H1 (cell line): ENCODE results near the gene SORBS1. TPM values are rescaled to one million over a fixed set of nuclear protein-coding genes. Genes with fewer than 3 reads are reported as not detected.

Experiments
- CTCF ChIA-PET: fragments of 300-600 bp; sonication (Branson Sonifier 250); formaldehyde crosslinking; loops from one replicate; lab custom pipeline; 2021; ENCODE audit not compliant: partially characterized antibody; lab: Charles Lee
- POLR2A ChIA-PET: fragments of 300-600 bp; sonication (Branson Sonifier 250); formaldehyde crosslinking; loops from one replicate; lab custom pipeline; 2021; ENCODE audit warnings: inconsistent platforms; ENCODE audit not compliant: partially characterized antibody; lab: Charles Lee
- DNase-seq, 2 experiments: peaks; one replicate each; pipeline versions ENCODE4 v3.0.0 to v3.0.0-alpha.2; 2010 to 2022; ENCODE audit warnings: low spot score in 2 of 2, low read depth in 1 of 2, mixed read lengths in 1 of 2
- FAIRE-seq: peaks from 2 replicates; lab custom pipeline; 2011; peaks lifted over from hg19 to GRCh38; lab: Jason Lieb, UNC
- H2AFZ ChIP-seq: 2 replicates; pipeline ENCODE4 v1.8.1; 2012; ENCODE audit warnings: low read length, inconsistent platforms
- H2AK5ac ChIP-seq: 2 replicates; pipeline ENCODE4 v1.6.1; 2013; ENCODE audit warnings: low read depth, low read length
- H2BK120ac ChIP-seq: replicated peaks from 2 replicates; pipeline ENCODE3; 2013; ENCODE audit warnings: low read depth, low read length, inconsistent platforms
- H2BK12ac ChIP-seq: 2 replicates; pipeline ENCODE4 v1.6.1; 2013; ENCODE audit warnings: low read depth, low read length
- H2BK15ac ChIP-seq: 2 replicates; pipeline ENCODE4 v1.6.1; 2013; ENCODE audit warnings: low read length
- H2BK20ac ChIP-seq: 2 replicates; pipeline ENCODE4 v1.6.1; 2013; ENCODE audit warnings: low read length
- H2BK5ac ChIP-seq: 2 replicates; pipeline ENCODE4 v1.6.1; 2013; ENCODE audit warnings: low read depth, low read length
- H3K14ac ChIP-seq: 2 replicates; pipeline ENCODE4 v1.6.1; 2013; ENCODE audit warnings: inconsistent platforms; ENCODE audit not compliant: insufficient read length
- H3K18ac ChIP-seq: 2 replicates; pipeline ENCODE4 v1.6.1; 2013; ENCODE audit warnings: low read length; ENCODE audit errors: extremely low read depth
- H3K23ac ChIP-seq: 2 replicates; pipeline ENCODE4 v1.6.1; 2013; ENCODE audit warnings: inconsistent platforms; ENCODE audit not compliant: insufficient read length
- H3K23me2 ChIP-seq: 2 replicates; pipeline ENCODE4 v1.6.1; 2013; ENCODE audit warnings: low read depth, low read length
- H3K27ac ChIP-seq: 2 replicates; pipeline ENCODE4 v1.6.1; 2011; ENCODE audit warnings: low read depth, low read length, inconsistent platforms
- H3K27me3 ChIP-seq, 4 experiments: replicated peaks in 1 of 4; 1 replicate in 1 of 4; 2 replicates in 3 of 4; pipeline versions ENCODE4 v1.6.1 to v1.8.1; 2011 to 2013; ENCODE audit warnings: low read length in 3 of 4, mild to moderate bottlenecking in 3 of 4, inconsistent platforms in 2 of 4, mixed read lengths in 2 of 4, moderate library complexity in 1 of 4; ENCODE audit not compliant: control insufficient read depth in 3 of 4, insufficient read depth in 3 of 4; ENCODE audit errors: extremely low read depth in 1 of 4
- H3K36me3 ChIP-seq, 4 experiments: 2 replicates each; pipeline versions ENCODE4 v1.6.1 to v1.8.1; 2011 to 2013; ENCODE audit warnings: mild to moderate bottlenecking in 4 of 4, low read length in 3 of 4, moderate library complexity in 2 of 4, control low read depth in 1 of 4, inconsistent platforms in 1 of 4; ENCODE audit not compliant: insufficient read depth in 4 of 4, control insufficient read depth in 2 of 4
- H3K4ac ChIP-seq: replicated peaks from 2 replicates; pipeline ENCODE3; 2013; ENCODE audit warnings: low read length, low read depth, mixed read lengths, inconsistent platforms; ENCODE audit not compliant: insufficient read length
- H3K4me1 ChIP-seq, 4 experiments: replicated peaks in 1 of 4; 1 replicate in 1 of 4; 2 replicates in 3 of 4; pipeline versions ENCODE4 v1.6.1 to v1.8.1; 2011 to 2013; ENCODE audit warnings: low read length in 3 of 4, inconsistent platforms in 2 of 4, mixed read lengths in 1 of 4; ENCODE audit not compliant: insufficient read depth in 4 of 4, control insufficient read depth in 3 of 4
- H3K4me2 ChIP-seq, 2 experiments: 2 replicates each; pipeline versions ENCODE4 v1.6.1 to v1.8.1; 2011 to 2013; ENCODE audit warnings: low read depth in 2 of 2, low read length in 2 of 2, control low read depth in 1 of 2, inconsistent platforms in 1 of 2, mild to moderate bottlenecking in 1 of 2; ENCODE audit not compliant: insufficient read depth in 1 of 2
- H3K4me3 ChIP-seq, 4 experiments: fragments of 200-600, 300-600 bp in 1 of 4; sonication (generic), shearing (Covaris generic), sonication (Bioruptor Twin) in 1 of 4; 2 replicates each; pipeline versions ENCODE4 v1.5.1 to v1.8.1; 2011 to 2016; ENCODE audit warnings: low read length in 4 of 4, low read depth in 3 of 4, control low read depth in 2 of 4, inconsistent platforms in 2 of 4, mild to moderate bottlenecking in 2 of 4, mixed read lengths in 1 of 4, moderate library complexity in 1 of 4; ENCODE audit not compliant: insufficient read depth in 2 of 4; ENCODE audit errors: extremely low read depth in 1 of 4
- H3K56ac ChIP-seq: replicated peaks from 2 replicates; pipeline ENCODE3; 2013; ENCODE audit warnings: low read depth, mild to moderate bottlenecking, mixed read lengths, low read length, inconsistent platforms; ENCODE audit not compliant: insufficient read length
- H3K79me1 ChIP-seq: 2 replicates; pipeline ENCODE4 v1.6.1; 2013; ENCODE audit warnings: low read depth, low read length, control low read depth
- H3K79me2 ChIP-seq, 2 experiments: 2 replicates each; pipeline versions ENCODE4 v1.6.1 to v1.8.1; 2012 to 2013; ENCODE audit warnings: low read length in 2 of 2, mild to moderate bottlenecking in 2 of 2, inconsistent platforms in 1 of 2; ENCODE audit not compliant: insufficient read depth in 2 of 2, control insufficient read depth in 1 of 2
- H3K9ac ChIP-seq, 4 experiments: replicated peaks in 1 of 4; 1 replicate in 1 of 4; 2 replicates in 3 of 4; pipeline versions ENCODE4 v1.6.1 to v1.8.1; 2011 to 2013; ENCODE audit warnings: low read depth in 3 of 4, low read length in 3 of 4, control low read depth in 2 of 4, mild to moderate bottlenecking in 2 of 4, moderate library complexity in 2 of 4, inconsistent platforms in 1 of 4; ENCODE audit errors: extremely low read depth in 1 of 4
- H3K9me3 ChIP-seq, 2 experiments: 2 replicates each; pipeline versions ENCODE4 v1.6.1 to v1.8.1; 2012 to 2013; ENCODE audit warnings: mild to moderate bottlenecking in 2 of 2, moderate library complexity in 2 of 2, control low read depth in 1 of 2, inconsistent platforms in 1 of 2, low read depth in 1 of 2, low read length in 1 of 2, mixed read lengths in 1 of 2; ENCODE audit not compliant: insufficient read depth in 2 of 2
- H4K20me1 ChIP-seq, 2 experiments: replicated peaks in 1 of 2; 2 replicates each; pipeline versions ENCODE3 to v1.8.1; 2011 to 2013; ENCODE audit warnings: inconsistent platforms in 2 of 2, low read length in 2 of 2, mild to moderate bottlenecking in 1 of 2; ENCODE audit not compliant: insufficient read depth in 2 of 2, control insufficient read depth in 1 of 2
- H4K5ac ChIP-seq: 2 replicates; pipeline ENCODE4 v1.6.1; 2013; ENCODE audit warnings: low read length, low read depth, mixed read lengths, inconsistent platforms; ENCODE audit not compliant: insufficient read length
- H4K8ac ChIP-seq: 2 replicates; pipeline ENCODE4 v1.8.0; 2013; ENCODE audit warnings: mild to moderate bottlenecking, moderate library complexity, low read length, inconsistent platforms; ENCODE audit not compliant: insufficient read depth; ENCODE audit errors: extremely low read depth
- H4K91ac ChIP-seq: replicated peaks from 2 replicates; pipeline ENCODE3; 2013; ENCODE audit warnings: low read length, mixed read lengths, inconsistent platforms; ENCODE audit not compliant: insufficient read length
- BCL11A ChIP-seq, 2 experiments: IDR thresholded peaks; one replicate each; pipeline ENCODE4 v1.6.1; 2011; ENCODE audit warnings: low read depth in 2 of 2, low read length in 2 of 2, mild to moderate bottlenecking in 2 of 2
- CHD1 ChIP-seq: IDR thresholded peaks from 2 replicates; pipeline ENCODE4 v1.6.1; 2012; ENCODE audit warnings: low read depth, low read length, improper control_type of control experiment
- CREB1 ChIP-seq: IDR thresholded peaks from 2 replicates; pipeline ENCODE4 v1.6.1; 2012; ENCODE audit warnings: inconsistent platforms
- EGR1 ChIP-seq: IDR thresholded peaks from 2 replicates; pipeline ENCODE4 v1.6.1; 2011; ENCODE audit warnings: low read depth, low read length, borderline replicate concordance
- EP300 ChIP-seq, 2 experiments: IDR thresholded peaks; 1 replicate in 1 of 2; 2 replicates in 1 of 2; pipeline ENCODE4 v1.6.1; 2011 to 2012; ENCODE audit warnings: low read depth in 2 of 2, low read length in 2 of 2, mild to moderate bottlenecking in 2 of 2, borderline replicate concordance in 1 of 2, inconsistent platforms in 1 of 2, moderate library complexity in 1 of 2
- HDAC2 ChIP-seq, 2 experiments: fragments of 300-600 bp in 1 of 2; sonication (generic) in 1 of 2; IDR thresholded peaks; 2 replicates each; pipeline ENCODE4 v1.6.1; 2011 to 2012; ENCODE audit warnings: low read depth in 2 of 2, low read length in 2 of 2, mild to moderate bottlenecking in 2 of 2, moderate library complexity in 2 of 2, borderline replicate concordance in 1 of 2, inconsistent platforms in 1 of 2
- MAFK ChIP-seq: IDR thresholded peaks from 2 replicates; pipeline ENCODE4 v1.6.1; 2012; ENCODE audit warnings: low read depth, mild to moderate bottlenecking, improper control_type of control experiment, low read length
- SIN3A ChIP-seq, 2 experiments: IDR thresholded peaks in 1 of 2; conservative IDR thresholded peaks in 1 of 2; 2 replicates each; pipeline ENCODE4 v1.6.1; 2011 to 2012; ENCODE audit warnings: low read length in 2 of 2, improper control_type of control experiment in 1 of 2, low read depth in 1 of 2, mild to moderate bottlenecking in 1 of 2
- SP4 ChIP-seq: IDR thresholded peaks from 2 replicates; pipeline ENCODE4 v1.6.1; 2012; ENCODE audit warnings: low read length, inconsistent platforms
- ZNF274 ChIP-seq: IDR thresholded peaks from 2 replicates; pipeline ENCODE4 v1.7.0; 2012; ENCODE audit warnings: low read length, borderline replicate concordance; ENCODE audit errors: extremely low read depth
- WGBS, 2 experiments: shearing (Covaris generic) in 1 of 2; methylation state at CpG; one replicate each; pipeline versions ENCODE4 v1.1.6 to v1.1.7; 2013 to 2015; ENCODE audit warnings: low lambda C conversion rate in 2 of 2, mixed read lengths in 2 of 2, inconsistent platforms in 1 of 2, low coverage in 1 of 2, missing lambda C conversion rate in 1 of 2; ENCODE audit not compliant: insufficient replicate concordance in 2 of 2, insufficient coverage in 1 of 2, insufficient read length in 1 of 2; ENCODE audit errors: extremely low coverage in 1 of 2, missing lambda C conversion rate in 1 of 2; 5-methylcytosine and 5-hydroxymethylcytosine counted together
- polyA plus RNA-seq, 7 experiments: library from polyadenylated mRNA; depleted of rRNA in 3 of 7; stranded (reverse) in 5 of 7; unstranded in 2 of 7; fragments of >200 nt in 5 of 7; fragments of 200-250 nt in 2 of 7; gene quantifications; 1 replicate in 5 of 7; 2 replicates in 1 of 7; 4 replicates in 1 of 7; pipeline versions ENCODE4 v1.2.1 to v1.2.3, GENCODE V29; 2011 to 2013; ENCODE audit warnings: missing spikeins in 2 of 7, mixed read lengths in 2 of 7
- total RNA-seq: library from RNA; stranded (reverse); fragmentation: NEBNext Ultra II Directional; extraction: Animal tissue kit (Norgen Biotek cat#: 25700); gene quantifications from 2 replicates; pipeline ENCODE4 v1.2.1, GENCODE V29; 2021
- TF ChIP-seq, protein P1 (sequence below): IDR thresholded peaks from 2 replicates; pipeline ENCODE4 v1.6.1; 2011; ENCODE audit warnings: low read length, improper control_type of control experiment
- TF ChIP-seq, protein P2 (sequence below): IDR thresholded peaks from 2 replicates; pipeline ENCODE4 v1.6.1; 2011; ENCODE audit warnings: low read depth, mild to moderate bottlenecking, low read length; ENCODE audit not compliant: insufficient read depth

The SORBS1 gene
- total and polyA plus RNA-seq, 2 of the 8 experiments (the other 6 are each of a cell fraction or from before 2014, with no cell fraction given) = 16.0 to 35.0 TPM

DNA sequence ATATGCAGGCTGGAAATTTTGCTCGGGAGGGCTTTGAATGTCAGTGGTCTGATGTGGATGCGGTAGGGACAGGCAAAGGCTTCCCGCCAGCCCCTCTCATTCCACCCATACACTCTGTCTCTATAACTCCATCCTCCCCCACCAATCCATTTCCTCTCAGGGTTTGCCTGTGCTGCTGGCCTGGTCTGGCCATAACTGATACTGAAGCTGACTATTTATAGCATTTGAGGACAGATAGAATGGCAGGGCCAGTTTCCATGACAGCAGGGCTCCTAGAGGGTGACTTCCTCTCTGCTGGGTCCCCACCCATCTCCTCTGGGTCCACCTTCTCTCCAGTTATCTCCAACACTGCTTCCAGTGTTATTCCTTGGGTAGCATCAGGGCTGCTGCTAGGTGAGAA, 263.8 kb downstream of the SORBS1 start:
- 93% methylated on average over 3 of the region's 3 CpGs; no CpG with 5 or more reads in 1 of the 2 experiments for WGBS, 2 experiments
- Histone ChIP-seq H3K79me1 (no peaks in the 10 kb centered on the region), H4K5ac (no peak overlapping the region), H3K4me2 (no peak overlapping the region), H3K18ac (no peak overlapping the region), H2BK15ac (no peak overlapping the region), H2BK20ac (no peak overlapping the region), H3K27me3 (peaks cover 2 to 26% (median 21%) of the 10 kb centered on the region in 4 experiments; a peak in 6 of 7 replicates), H4K91ac (no peak overlapping the region), H3K4me1 (peaks cover 0 to 8% (median 7%) of the 10 kb centered on the region in 4 experiments; a peak in 6 of 7 replicates), H3K4me3 (no peak overlapping the region), H2AK5ac (0 out of 2 replicates have a peak overlapping the region, but pooled peaks have one; percentile 13), H2BK5ac (no peak overlapping the region), H3K56ac (no peak overlapping the region), H2AFZ (no peak overlapping the region), H3K79me2 (no peaks in the 10 kb centered on the region), H4K20me1 (no peaks in the 10 kb centered on the region), H2BK12ac (no peak overlapping the region), H3K14ac (no peak overlapping the region), H3K4ac (no peak overlapping the region), H4K8ac (no peak overlapping the region), H3K27ac (no peak overlapping the region), H3K9me3 (no peaks in the 10 kb centered on the region), H3K23me2 (no peaks in the 10 kb centered on the region; the same call in 1 of the 2 replicates), H3K36me3 (no peaks in the 10 kb centered on the region), H2BK120ac (no peak overlapping the region), H3K23ac (no peak overlapping the region), H3K9ac (no peak overlapping the region)
- FAIRE-seq (no peak), DNase-seq (no peak)
- POLR2A ChIA-PET = interaction anchor here (1.3 kb wide), 1 partner anchor 69 kb away, joined by 4 read pairs; no protein-coding TSS in a partner anchor
- CTCF ChIA-PET = interaction anchor here (1.0 to 5.4 kb wide), 4 partner anchors 52 to 77 kb away, joined by 3 to 39 read pairs (median 6); no protein-coding TSS in a partner anchor
- TF ChIP-seq EP300 (IDR thresholded peaks at IDR 0.05; ENCODE audit: borderline replicate concordance in 1 of 2, low read depth in 2 of 2, low read length in 2 of 2) = no peak
- TF ChIP-seq HDAC2 (IDR thresholded peaks at IDR 0.05; ENCODE audit: borderline replicate concordance in 1 of 2, low read depth in 2 of 2, low read length in 2 of 2) = no peak
- no peak for TF ChIP-seq CHD1
- no peak for TF ChIP-seq BCL11A (IDR thresholded peaks at IDR 0.05; ENCODE audit: low read depth in 2 of 2, low read length in 2 of 2)
- TF ChIP-seq MAFK = no peak
- TF ChIP-seq SIN3A (conservative IDR thresholded peaks at IDR 0.05 in 1 of 2, IDR thresholded peaks at IDR 0.05 in 1 of 2; ENCODE audit: low read depth in 1 of 2, low read length in 2 of 2) = no peak
- no peak for TF ChIP-seq CREB1
- TF ChIP-seq, protein P1, sequence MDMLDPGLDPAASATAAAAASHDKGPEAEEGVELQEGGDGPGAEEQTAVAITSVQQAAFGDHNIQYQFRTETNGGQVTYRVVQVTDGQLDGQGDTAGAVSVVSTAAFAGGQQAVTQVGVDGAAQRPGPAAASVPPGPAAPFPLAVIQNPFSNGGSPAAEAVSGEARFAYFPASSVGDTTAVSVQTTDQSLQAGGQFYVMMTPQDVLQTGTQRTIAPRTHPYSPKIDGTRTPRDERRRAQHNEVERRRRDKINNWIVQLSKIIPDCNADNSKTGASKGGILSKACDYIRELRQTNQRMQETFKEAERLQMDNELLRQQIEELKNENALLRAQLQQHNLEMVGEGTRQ = no peak
- no peak for TF ChIP-seq SP4
- TF ChIP-seq, protein P2, sequence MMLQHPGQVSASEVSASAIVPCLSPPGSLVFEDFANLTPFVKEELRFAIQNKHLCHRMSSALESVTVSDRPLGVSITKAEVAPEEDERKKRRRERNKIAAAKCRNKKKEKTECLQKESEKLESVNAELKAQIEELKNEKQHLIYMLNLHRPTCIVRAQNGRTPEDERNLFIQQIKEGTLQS = no peak
- no peak for TF ChIP-seq ZNF274
- no peak for TF ChIP-seq EGR1
